HG03025 (cell line): ENCODE data around the gene TERT.
"Not testable (repeated sequence)": the region's sequence is repeated elsewhere in the genome, so short reads cannot be mapped to it uniquely, and the experiment has no call there.

ENCODE experiments used
- ATAC-seq: cut with Tn5 transposase; IDR thresholded peaks from one replicate; pipeline ENCODE4 v1.9.1; 2021; ENCODE audit warnings: mild to moderate bottlenecking, moderate library complexity; ENCODE audit not compliant: unreplicated experiment, low FRiP score

TERT gene

GRCh38 chr5:1294835-1295649 is at the start of gene TERT:
Gene TERT (minus strand): TSS chr5:1295068. CDS start chr5:1294989, 79 bp downstream.
- ATAC-seq = no peak

GRCh38 chr5:1343931-1344901 is 49.3 kb upstream of the TERT start:
- peak; percentile 24 for ATAC-seq

DNA sequence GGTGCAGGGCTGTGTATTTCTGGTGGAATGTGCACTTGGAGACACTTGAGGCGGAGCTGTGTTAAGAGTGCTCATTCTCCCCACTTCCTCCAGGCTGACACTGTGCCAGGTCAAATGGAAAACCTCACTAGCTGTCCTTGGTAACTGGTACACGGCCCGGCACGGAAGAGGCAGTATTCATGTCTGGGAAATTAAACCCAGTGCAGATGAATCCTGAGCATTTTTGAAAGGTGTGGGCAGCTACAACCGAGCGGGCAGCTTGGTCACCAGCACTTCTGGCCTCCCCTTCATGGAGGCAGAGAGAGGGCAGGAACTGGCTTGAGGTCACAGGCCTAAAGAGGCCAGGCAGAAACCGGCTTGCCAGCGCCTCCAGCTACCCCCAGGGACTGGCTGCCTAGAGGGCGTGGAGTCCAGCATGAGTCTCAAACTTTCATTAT is 48.5 kb upstream of the TERT start:
- ATAC-seq = no peak

GRCh38 chr5:1342711-1343110 is 47.8 kb upstream of the TERT start:
- not testable (repeated sequence) for ATAC-seq

GRCh38 chr5:1342268-1342667 is 47.4 kb upstream of the TERT start:
- ATAC-seq = no peak

- ATAC-seq = no peak
Measured at GRCh38 chr5:1341863-1342262, 47.0 kb upstream of the TERT start.

- not testable (repeated sequence) for ATAC-seq
Measured at GRCh38 chr5:1339818-1340210, 44.9 kb upstream of the TERT start.

GRCh38 chr5:1339139-1339817 is 44.4 kb upstream of the TERT start:
- not testable (repeated sequence) for ATAC-seq

DNA sequence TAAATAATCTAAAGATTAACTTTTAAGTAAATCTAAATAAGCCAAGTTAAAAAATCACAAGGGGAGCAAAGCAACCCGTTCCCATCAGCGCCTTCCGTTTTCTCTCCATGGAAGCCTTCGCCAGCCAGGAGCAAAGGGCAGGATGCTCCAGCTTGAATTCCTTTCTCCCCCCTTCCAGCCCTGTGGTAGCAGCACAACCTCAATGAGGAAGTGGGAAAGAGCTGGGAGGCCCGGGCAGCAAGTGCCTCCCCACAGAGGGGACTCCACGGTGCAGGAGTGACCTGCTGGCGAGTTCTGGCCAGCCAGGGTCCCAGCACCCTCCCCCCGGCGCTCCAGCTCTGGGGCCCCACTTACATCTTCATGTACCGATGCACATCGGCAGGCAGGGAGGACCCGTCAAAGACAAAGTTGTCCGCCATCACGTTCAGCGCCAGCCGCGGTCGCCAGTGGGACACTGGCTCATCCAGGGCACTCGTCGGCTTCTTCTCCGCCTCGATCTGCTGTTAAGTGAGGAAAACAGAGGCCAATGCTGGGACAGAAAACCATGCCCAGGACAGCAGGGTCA is 43.7 kb upstream of the TERT start:
- no peak for ATAC-seq

DNA sequence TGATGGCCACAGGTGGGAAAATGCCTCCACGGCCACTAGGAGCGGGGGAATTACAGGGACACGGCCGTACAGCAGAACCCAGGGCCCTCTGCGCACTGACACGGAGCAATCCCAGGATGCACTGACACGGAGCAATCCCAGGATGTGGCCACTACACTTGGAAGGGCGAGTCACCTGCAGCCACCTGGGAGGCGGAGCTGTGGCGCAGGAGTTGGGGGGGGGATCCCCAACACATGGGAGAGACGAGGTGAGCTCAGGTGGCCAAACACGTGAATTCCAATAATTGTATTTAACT is 43.3 kb upstream of the TERT start:
- ATAC-seq = no peak

- no peak for ATAC-seq
Measured at GRCh38 chr5:1337489-1338195, 42.8 kb upstream of the TERT start.

- ATAC-seq = no peak
Measured at GRCh38 chr5:1336749-1337488, 42.1 kb upstream of the TERT start.

DNA sequence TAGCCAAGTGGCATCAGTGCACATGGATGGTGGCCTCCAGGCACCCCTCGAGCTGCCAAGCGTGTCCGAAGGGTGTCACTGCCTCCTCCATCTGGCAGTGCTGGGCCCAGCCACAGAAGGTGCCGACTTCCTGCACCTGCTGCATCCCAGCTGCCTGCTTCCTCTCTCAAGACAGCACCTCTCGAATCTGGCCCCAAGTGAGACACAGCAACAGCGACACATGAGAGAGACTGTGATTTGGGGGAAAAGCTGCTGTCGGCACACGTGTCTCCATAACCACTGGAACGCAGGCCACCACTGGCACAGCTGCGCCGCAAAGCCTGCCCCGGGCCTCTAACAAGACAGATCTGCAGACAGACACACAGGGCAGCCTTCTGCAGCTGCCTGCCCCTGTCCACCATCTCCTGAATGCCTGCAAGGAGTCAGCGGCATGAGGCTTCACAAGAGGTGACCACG is 41.3 kb upstream of the TERT start:
- no peak for ATAC-seq

DNA sequence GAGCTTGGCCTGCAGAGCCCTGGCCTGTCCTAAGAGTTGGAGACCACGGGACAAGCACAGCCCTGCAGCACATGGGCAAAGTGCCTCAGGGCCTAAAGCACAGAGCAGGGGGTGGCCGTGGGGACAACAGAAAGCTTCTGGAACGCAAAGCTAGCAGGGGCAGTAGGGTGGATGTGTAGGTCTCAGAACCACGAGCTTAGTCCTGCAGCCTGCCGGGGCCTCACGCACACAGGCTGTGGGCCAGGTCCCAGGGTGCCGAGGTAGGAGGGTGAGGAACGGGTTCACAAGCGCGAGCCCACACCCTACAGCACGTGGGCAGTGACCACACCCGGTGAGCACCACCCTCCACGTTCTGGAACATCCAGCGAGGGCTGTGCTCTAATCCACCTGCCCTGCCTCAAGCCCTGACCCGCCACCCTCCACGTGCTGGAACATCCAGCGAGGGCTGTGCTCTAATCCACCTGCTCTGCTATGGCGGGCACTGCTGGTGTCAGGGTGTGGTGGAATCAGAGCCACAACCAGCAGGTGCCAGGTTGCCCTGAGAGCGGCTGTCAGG is 40.8 kb upstream of the TERT start:
- no peak for ATAC-seq

GRCh38 chr5:1334831-1335539 is 40.1 kb upstream of the TERT start:
- ATAC-seq = no peak

GRCh38 chr5:1333986-1334385 is 39.1 kb upstream of the TERT start:
- ATAC-seq = no peak

DNA sequence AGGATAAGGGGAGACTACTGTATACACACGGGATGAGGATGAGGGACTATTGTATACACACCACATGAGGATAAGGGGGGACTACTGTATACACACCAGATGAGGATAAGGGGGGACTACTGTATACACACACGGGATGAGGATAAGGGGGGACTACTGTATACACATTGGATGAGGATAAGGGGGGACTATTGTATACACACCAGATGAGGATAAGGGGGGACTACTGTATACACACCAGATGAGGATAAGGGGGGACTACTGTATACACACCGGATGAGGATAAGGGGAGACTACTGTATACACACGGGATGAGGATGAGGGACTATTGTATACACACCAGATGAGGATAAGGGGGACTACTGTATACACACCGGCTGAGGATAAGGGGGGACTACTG is 38.4 kb upstream of the TERT start:
- ATAC-seq = not testable (repeated sequence)

- ATAC-seq = no peak
Measured at GRCh38 chr5:1332461-1333001, 37.7 kb upstream of the TERT start.
